ENCODE data around the gene CELA1. TPM values are rescaled to one million over a fixed set of nuclear protein-coding genes. Genes with fewer than 3 reads are reported as not detected.

Gene CELA1
- polyA plus RNA-seq, 1 of the 3 experiments (the other 2 are of a cell fraction), result 0.05 TPM

DNA sequence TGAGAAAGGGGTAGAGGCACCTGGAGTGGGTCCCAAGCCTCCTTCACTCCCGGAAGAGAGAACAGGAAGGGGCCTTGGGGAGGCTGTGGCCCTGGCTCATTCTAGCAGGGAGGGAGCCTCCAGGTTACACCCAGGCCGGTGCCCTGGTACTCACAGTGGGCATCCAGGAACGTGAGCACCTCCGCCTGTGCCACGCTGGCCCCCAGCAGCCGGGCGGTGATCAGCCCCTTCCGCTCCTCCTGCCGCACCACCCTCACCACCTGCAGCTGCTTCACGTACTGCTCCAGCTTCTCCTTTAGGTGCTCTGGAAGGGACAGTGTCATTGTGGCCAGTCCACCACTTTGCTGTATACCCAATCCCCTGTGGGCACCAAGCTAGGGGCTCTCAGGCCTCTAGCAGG, 18.8 kb upstream of the CELA1 start:
- Histone ChIP-seq H3K4me1 (ENCODE audit: control insufficient read depth in 1 of 2, insufficient read depth in 2 of 2, low read depth in 1 of 2, low read length in 1 of 2) (peaks cover 0 to 12% of the 10 kb centered on the region in 2 experiments; a peak in 1 of 4 replicates), H3K36me3 (replicated peaks in 1 of 2; ENCODE audit: control insufficient read depth in 1 of 2, insufficient read depth in 2 of 2, low read length in 1 of 2) (no peaks in the 10 kb centered on the region), H2AFZ (ENCODE audit: low read depth) (no peak overlapping the region), H3K9me2 (no peaks in the 10 kb centered on the region), H3F3A (replicated peaks; ENCODE audit: insufficient read depth) (no peaks in the 10 kb centered on the region), H3K27ac (ENCODE audit: low read depth in 2 of 2, low read length in 1 of 2) (no peak overlapping the region), H3K27me3 (ENCODE audit: insufficient read depth) (no peaks in the 10 kb centered on the region), H3K4me2 (no peak overlapping the region), H3K9ac (no peak overlapping the region), H3K9me3 (no peaks in the 10 kb centered on the region), H4K20me1 (ENCODE audit: insufficient read depth) (no peaks in the 10 kb centered on the region), H3K79me2 (ENCODE audit: insufficient read depth) (no peaks in the 10 kb centered on the region), H3K4me3 (ENCODE audit: low read depth in 2 of 2, low read length in 1 of 2) (no peak overlapping the region)
- DNase-seq, result no peak
- ChIA-PET POLR2A (interaction anchor here (0.6 kb wide), 1 partner anchor 171 kb away, joined by 3 read pairs; no protein-coding TSS in a partner anchor), CTCF (interaction anchor here (0.5 to 1.1 kb wide), 2 partner anchors 24 to 809 kb away, joined by 3 to 4 read pairs; no protein-coding TSS in a partner anchor)
- WGBS (ENCODE audit: low lambda C conversion rate), result 96% methylated on average over 8 of the region's 10 CpGs
- no peak for TF ChIP-seq RXRA (IDR thresholded peaks at IDR 0.05; ENCODE audit: borderline replicate concordance, low read depth)
- no peak for TF ChIP-seq RAD21 (IDR thresholded peaks at IDR 0.05; ENCODE audit: low read length)
- TF ChIP-seq, protein P1, sequence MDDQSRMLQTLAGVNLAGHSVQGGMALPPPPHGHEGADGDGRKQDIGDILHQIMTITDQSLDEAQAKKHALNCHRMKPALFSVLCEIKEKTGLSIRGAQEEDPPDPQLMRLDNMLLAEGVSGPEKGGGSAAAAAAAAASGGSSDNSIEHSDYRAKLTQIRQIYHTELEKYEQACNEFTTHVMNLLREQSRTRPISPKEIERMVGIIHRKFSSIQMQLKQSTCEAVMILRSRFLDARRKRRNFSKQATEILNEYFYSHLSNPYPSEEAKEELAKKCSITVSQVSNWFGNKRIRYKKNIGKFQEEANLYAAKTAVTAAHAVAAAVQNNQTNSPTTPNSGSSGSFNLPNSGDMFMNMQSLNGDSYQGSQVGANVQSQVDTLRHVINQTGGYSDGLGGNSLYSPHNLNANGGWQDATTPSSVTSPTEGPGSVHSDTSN (IDR thresholded peaks at IDR 0.05), result no peak
- TF ChIP-seq MXI1 (IDR thresholded peaks at IDR 0.05; ENCODE audit: low read depth, low read length), result no peak
- TF ChIP-seq, protein P2, sequence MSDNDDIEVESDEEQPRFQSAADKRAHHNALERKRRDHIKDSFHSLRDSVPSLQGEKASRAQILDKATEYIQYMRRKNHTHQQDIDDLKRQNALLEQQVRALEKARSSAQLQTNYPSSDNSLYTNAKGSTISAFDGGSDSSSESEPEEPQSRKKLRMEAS (IDR thresholded peaks at IDR 0.05; ENCODE audit: low read depth), result no peak
- TF ChIP-seq TCF12 (IDR thresholded peaks at IDR 0.05), result no peak
- TF ChIP-seq RCOR1 (IDR thresholded peaks at IDR 0.05; ENCODE audit: low read length), result no peak
- TF ChIP-seq FOXJ3 (CRISPR knock-in tag; IDR thresholded peaks at IDR 0.05), result no peak
- TF ChIP-seq, protein P3, sequence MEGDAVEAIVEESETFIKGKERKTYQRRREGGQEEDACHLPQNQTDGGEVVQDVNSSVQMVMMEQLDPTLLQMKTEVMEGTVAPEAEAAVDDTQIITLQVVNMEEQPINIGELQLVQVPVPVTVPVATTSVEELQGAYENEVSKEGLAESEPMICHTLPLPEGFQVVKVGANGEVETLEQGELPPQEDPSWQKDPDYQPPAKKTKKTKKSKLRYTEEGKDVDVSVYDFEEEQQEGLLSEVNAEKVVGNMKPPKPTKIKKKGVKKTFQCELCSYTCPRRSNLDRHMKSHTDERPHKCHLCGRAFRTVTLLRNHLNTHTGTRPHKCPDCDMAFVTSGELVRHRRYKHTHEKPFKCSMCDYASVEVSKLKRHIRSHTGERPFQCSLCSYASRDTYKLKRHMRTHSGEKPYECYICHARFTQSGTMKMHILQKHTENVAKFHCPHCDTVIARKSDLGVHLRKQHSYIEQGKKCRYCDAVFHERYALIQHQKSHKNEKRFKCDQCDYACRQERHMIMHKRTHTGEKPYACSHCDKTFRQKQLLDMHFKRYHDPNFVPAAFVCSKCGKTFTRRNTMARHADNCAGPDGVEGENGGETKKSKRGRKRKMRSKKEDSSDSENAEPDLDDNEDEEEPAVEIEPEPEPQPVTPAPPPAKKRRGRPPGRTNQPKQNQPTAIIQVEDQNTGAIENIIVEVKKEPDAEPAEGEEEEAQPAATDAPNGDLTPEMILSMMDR (IDR thresholded peaks at IDR 0.05), result no peak
- TF ChIP-seq YY1 (IDR thresholded peaks at IDR 0.05; ENCODE audit: low read depth), result no peak
- TF ChIP-seq, protein P4, sequence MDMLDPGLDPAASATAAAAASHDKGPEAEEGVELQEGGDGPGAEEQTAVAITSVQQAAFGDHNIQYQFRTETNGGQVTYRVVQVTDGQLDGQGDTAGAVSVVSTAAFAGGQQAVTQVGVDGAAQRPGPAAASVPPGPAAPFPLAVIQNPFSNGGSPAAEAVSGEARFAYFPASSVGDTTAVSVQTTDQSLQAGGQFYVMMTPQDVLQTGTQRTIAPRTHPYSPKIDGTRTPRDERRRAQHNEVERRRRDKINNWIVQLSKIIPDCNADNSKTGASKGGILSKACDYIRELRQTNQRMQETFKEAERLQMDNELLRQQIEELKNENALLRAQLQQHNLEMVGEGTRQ (IDR thresholded peaks at IDR 0.05; ENCODE audit: borderline replicate concordance, low read depth, low read length), result no peak

DNA sequence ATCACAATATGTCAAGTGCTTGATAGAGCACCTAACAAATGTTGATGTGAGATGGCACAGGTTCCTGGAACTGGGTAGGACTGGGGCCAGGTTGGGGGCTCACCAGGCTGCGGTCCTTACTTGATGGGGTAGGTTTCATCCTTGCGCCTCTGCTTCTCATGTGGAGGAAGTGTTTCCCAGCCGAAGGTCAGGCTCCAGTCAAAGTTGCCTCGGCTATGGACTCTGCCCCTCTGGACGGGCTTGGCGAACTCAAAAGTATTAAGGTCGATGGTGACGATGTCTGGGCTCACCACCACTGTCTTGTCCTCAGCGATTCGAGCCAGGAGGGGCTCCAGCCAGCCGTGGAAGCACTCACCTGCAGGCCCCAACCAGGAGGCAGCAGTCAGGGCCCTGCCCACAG, 17.5 kb upstream of the CELA1 start:
- TF ChIP-seq EZH2phosphoT487 (IDR thresholded peaks at IDR 0.05; ENCODE audit: borderline replicate concordance, low read depth), result no peak
- Histone ChIP-seq H3F3A (replicated peaks; ENCODE audit: insufficient read depth) (no peaks in the 10 kb centered on the region), H3K4me3 (ENCODE audit: low read depth in 2 of 2, low read length in 1 of 2) (no peak overlapping the region), H4K20me1 (ENCODE audit: insufficient read depth) (no peaks in the 10 kb centered on the region), H3K4me1 (ENCODE audit: control insufficient read depth in 1 of 2, insufficient read depth in 2 of 2, low read depth in 1 of 2, low read length in 1 of 2) (peaks cover 0 to 11% of the 10 kb centered on the region in 2 experiments; a peak in 1 of 4 replicates), H3K36me3 (replicated peaks in 1 of 2; ENCODE audit: control insufficient read depth in 1 of 2, insufficient read depth in 2 of 2, low read length in 1 of 2) (no peaks in the 10 kb centered on the region), H2AFZ (ENCODE audit: low read depth) (no peak overlapping the region), H3K79me2 (ENCODE audit: insufficient read depth) (no peaks in the 10 kb centered on the region), H3K4me2 (no peak overlapping the region), H3K9me2 (no peaks in the 10 kb centered on the region), H3K27ac (ENCODE audit: low read depth in 2 of 2, low read length in 1 of 2) (no peak overlapping the region), H3K9ac (no peak overlapping the region), H3K27me3 (ENCODE audit: insufficient read depth) (no peaks in the 10 kb centered on the region), H3K9me3 (no peaks in the 10 kb centered on the region)
- no peak for DNase-seq
- ChIA-PET POLR2A (no interaction called here), CTCF (interaction anchor here (0.9 kb wide), 1 partner anchor 56 kb away, joined by 4 read pairs; no protein-coding TSS in a partner anchor)
- WGBS (ENCODE audit: low lambda C conversion rate), result 85% methylated on average over 8 of the region's 11 CpGs

Measured in SK-N-SH (cell line).